NCI-H2196 treated with DMSO at 0.1 percent for 48 hours (cell line): ENCODE data around the gene CPB1.

Experiments used
- DNase-seq: peaks from one replicate; lab custom pipeline; 2025; ENCODE audit not compliant: unreplicated experiment; lab: John Stamatoyannopoulos, UW

Gene CPB1

DNA sequence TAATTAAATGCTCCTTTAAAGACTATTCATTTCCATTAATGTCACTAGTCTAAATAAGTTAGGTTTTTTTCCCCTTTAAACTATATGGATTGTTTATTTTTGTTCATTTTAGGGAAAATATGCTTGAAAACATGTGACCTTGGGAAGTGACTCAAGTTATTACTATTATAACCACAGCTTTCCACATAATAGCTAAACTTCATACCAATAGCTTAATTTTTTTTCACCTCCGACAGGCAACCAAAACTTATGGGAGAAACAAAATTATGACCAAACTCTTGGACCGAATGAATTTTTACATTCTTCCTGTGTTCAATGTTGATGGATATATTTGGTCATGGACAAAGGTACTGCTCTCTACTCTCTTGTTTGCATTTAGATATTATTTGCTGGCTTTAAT is 53.7 kb downstream of the CPB1 start:
- no peak for DNase-seq

DNA sequence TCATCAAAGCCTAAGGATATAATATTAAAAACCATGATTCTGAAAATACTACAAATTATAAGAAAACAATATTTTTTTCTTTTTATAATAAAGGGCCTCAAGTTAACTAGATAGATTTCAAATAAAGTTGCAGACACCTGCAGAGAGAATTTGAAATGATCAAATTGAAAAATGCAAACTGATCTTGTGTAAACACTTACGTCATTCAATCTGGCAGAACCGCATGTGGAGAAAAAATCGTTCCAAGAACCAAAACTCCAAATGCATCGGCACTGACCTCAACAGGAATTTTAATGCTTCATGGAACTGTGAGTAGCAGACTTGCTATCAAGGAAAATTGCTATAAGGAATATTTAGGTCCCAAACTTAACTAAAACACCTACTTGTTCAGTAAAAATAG is 54.7 kb downstream of the CPB1 start:
- peak; percentile 58 for DNase-seq

DNA sequence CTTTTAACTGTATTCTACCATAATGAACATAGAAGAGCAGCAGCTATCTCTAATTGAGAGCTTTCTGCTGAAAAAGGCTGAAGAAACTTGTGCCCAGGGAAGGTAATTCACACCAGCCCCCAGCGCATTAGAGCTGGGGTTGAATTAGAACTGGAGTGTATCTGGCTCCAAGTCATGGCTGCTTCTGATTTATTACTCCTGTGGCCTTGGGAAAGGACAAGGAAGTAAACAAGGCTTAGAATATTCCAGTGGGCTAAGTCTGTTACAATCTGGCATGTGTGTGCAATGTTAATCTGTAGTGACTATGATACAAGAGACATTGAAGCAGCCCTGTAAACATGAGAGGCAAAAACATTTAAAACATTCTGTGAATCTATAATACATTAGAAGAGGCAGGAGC is 55.6 kb downstream of the CPB1 start:
- no peak for DNase-seq

DNA sequence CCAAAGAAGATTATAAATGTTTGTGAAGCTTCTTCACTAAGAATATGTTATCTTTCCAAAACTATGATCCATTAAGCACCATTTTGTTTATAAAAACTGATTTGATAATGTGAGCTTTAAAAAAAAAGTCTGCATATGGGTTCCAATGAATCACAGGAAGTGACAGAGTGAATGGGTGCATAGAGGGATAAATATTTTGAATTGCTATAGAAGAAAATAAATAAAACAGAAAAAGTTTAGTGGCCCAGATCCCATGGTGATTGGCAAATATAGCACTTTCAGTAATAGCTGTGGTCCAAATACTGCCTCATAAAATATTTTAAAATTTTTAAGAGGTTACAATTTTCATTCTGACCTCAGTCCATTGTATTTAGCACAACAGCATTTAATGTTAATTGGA is 56.6 kb downstream of the CPB1 start:
- no peak for DNase-seq

DNA sequence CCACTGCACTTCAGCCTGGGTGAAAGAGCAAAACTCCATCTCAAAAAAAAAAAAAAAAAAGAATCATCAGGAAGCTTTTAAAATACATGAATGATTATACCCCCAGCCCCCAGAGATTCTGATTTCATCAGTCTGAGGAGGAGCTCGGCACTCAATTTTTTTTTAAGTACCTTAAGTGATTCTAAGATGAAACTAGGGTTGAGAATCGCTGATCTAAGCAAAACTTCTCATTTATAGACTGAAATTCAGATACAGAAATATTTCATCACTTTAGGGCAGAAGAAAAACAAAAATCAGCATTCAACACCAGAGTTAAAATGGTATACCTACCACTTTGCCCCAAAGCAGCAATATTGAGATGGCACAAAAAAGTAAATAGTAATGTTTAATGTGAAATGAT is 62.2 kb downstream of the CPB1 start:
- no peak for DNase-seq

DNA sequence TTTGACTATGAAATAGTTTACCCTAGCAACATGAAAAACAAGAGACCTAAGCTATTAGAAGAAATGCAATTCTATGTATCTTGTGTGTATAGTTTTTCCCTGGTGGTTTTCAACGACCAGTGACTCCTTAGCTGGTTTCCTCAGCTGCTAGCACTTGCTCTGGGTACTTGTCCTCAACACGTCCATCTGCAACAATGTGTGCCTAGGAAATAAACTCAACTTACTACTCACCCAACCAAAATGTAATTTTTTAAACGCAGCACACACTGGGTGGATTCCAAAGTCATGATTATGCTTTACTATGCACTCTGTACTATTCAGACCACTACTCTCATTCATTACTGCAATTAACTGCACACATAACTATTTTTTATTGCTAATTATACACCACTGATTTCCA is 68.5 kb downstream of the CPB1 start:
- no peak for DNase-seq

DNA sequence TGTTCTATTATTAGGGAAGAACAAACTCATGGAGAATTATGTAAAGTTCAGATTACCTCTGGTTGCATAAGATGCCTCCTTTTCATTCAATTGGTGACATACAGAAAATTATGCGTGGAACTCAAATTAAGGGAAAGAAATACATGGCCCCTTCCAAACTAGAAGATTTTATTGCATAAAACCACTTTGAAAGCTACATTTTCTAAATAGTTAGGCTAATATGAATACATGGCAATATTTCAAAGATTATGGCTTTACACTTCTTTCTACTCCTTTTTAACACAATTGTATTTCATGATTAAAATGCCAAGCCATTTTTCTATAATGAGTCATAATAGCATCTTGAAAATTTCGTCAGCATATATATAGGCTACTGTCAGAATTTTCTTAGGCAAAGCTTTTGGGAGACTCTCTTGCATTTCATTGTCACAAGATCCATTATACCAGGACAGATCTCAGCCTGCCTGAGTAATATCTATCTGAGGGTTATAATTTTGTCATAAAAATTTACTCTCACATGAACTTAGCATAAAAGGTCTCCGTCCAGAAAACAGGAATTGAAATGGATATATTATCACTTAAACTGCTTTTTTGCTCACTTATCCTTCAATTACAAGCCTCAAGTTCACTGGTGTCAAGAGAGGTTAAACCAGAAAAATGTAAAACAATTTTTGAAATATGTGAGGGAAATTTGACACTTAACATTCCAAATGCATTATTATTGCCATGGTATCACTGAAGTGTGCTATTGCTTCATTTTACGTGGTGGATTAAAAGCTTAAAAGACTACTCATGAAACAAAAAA is 74.6 kb downstream of the CPB1 start:
- DNase-seq = no peak

DNA sequence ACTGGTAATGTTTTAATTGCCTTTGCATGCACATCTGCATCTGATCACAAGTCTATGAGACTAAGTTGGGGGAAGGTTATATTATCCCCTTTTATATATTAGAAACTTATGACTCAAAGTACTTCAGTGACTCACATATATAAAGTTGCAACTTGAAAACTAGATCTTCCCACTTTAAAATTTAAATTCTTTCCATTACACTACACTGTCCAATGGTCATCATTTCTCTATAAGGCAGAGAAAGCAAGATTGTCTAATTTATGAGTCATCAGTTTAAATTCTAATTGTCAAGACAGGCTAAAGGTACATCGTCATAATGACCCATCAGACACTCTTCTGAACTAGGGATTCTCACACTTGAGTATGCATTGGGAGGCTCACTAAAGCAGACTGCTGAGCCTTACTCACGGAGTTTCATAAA is 75.4 kb downstream of the CPB1 start:
- DNase-seq = no peak

DNA sequence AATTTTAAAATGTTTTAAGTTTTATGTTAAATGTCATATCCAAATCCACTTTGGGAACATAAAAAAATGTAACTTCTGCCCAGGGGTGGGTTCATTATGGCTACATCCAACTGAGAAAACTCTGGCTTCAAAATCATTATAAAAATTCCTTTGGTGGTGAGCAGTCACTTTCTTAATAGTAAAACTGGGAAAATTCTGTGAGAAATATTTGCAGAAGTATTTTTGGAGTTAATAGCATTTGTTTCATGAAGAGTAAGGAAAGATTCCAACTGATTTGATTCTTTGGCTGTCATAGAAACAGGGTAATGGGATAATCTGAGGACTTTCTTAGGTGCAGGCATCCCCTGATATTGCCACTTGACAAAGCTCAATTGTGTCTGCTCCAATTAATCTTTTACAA is 76.3 kb downstream of the CPB1 start:
- no peak for DNase-seq

DNA sequence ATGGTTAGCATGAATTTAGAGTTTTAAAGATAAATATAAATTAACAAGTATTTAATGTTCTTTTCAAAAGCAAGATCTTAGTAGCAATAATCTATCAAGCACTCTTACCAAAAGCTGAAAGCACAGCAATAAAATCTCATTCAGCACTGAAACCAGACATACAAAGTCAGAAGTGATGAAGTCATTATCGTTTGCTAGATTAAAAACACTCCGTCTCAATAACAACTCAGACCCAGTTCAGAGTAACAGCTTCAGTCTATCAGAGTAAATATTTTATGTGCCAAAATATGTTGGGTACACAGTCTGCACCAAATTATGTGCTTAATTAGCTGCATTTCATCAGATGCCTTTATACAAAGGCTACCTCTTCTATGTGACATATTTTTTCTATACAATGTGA is 79.1 kb downstream of the CPB1 start:
- no peak for DNase-seq
